H4 (cell line): ENCODE measurements around the gene RBM14. TPM values are rescaled to one million over a fixed set of nuclear protein-coding genes. Genes with fewer than 3 reads are reported as not detected.
"Not testable (repeated sequence)": the region's sequence is repeated elsewhere in the genome, so short reads cannot be mapped to it uniquely, and the experiment has no call there.

Experiments
- DNase-seq: peaks from one replicate; pipeline ENCODE4 v3.0.0-alpha.2; 2015; ENCODE audit warnings: low spot score
- total RNA-seq: library from RNA; depleted of rRNA; stranded (reverse); fragments of >200 nt; shearing (Covaris generic); gene quantifications from 2 replicates; pipeline ENCODE4 v1.2.3, GENCODE V29; 2014

Gene RBM14
- total RNA-seq, 1 experiment from 2014 or later, result 34.3 TPM

DNA sequence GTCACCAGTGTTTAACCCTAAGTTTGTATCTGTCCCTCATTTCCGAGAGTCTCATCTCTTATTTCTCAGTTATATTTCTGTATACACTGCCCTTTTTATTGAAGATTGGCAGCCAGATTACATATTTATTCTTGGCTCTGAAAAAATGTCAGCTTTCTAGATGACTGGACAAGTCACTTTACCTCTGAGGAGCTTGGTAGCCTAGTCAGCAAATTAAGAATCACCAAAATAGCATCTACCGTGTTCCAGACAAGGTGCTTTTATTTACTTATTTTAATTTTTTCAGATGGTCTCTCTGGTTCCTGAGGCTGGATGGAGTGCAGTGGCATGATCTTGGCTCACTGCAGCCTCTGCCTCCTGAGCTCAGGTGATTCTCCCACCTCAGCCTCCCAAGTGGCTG, 16.5 kb downstream of the RBM14 start:
- no peak for DNase-seq

DNA sequence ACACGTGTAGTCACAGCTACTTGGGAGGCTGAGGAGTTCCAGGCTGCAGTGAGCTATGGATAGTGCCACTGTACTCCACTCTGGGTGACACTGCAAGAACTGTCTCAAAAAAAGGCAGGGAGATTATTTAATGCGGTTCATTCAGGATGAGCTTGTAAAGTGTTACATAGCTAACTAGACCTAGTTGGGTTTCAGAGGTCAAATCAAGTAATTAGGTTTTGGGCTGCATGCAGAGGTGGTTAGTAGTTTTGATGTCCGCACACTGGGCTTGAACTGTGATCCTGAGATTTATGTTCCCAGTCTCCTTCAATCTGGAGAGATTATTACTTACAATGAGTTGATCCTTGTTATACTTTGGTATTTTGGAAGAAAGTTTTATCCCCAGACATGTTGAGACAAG, 20.0 kb downstream of the RBM14 start:
- DNase-seq, result no peak

DNA sequence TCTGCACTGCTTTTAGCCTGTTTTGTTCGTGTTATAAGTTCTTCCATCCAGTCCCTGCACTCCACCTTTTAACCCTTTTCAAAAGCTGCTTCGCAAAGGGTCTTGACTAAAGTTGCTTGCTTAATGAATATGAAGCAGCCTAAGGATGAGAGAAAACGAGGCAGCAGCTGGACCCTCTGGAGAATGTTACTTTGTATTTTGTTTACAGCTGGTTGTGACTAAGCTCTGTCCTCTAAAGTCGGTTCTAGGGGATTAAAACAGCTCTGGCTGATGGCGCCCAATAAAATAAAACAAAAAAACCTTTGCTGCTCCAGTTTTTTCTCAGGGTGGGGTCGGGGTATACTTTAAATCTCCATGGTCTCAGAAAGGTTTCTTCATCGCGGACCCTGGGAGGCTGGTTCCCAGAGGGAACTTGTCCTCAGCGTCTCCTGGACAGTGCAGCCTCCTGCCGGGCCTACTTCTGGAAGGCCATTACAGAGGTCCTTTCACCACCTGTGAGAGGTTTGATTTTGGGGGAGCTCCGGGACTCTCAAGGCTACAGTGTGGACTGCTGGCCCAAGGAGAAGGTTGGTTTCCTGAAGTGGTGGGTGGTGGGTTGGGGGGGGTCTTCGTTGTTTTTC, 21.2 kb downstream of the RBM14 start:
- no peak for DNase-seq

DNA sequence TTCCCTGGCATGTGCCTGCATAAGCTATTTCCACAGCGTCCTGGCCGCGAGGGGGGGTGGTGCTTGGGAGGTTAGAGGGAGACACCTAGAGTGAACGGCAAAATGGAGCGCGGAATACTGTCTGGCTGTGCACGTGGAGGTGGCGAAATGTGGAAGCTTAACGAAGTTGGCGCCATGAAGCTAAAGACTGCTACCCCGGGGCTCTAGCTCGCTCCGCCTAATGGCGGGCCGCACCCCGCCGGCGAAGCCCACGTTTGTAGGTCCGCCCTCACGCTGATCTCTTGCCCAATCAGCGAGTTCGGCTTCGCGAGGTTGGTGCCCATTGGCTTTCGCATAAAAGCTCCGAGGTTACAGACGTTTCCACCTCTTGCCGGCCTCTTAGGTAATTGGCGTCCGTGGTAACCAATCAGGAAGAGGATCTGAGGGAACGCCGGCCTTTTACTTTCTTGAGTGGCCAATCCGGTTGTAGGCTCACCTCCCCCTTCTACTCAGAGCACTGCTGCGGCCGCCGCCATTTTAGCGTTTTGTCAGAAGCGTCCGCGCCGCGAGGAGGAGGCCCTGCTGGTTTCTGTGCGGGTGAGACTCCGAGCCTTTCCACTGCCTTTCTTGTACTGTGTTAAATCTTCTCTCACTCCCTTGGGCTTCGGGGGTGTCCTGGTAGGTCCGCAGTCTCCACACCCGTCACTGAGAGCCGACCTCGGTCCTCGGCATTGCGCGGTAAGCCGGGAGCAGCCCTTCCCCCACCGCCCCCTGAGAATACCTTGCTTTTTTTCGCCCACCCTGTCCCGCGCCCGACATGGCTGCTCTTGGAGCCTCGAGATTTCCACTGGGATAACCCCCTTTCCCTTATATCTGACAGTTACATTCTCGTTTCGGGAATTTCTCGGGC, 22.0 kb downstream of the RBM14 start, which contains the start of gene RBM4:
Gene RBM4 (plus strand): TSS at position 527 of the 889 bp plus-strand sequence. CDS start 1,009 bp downstream, outside the sequence.
- peak; percentile 99 for DNase-seq

DNA sequence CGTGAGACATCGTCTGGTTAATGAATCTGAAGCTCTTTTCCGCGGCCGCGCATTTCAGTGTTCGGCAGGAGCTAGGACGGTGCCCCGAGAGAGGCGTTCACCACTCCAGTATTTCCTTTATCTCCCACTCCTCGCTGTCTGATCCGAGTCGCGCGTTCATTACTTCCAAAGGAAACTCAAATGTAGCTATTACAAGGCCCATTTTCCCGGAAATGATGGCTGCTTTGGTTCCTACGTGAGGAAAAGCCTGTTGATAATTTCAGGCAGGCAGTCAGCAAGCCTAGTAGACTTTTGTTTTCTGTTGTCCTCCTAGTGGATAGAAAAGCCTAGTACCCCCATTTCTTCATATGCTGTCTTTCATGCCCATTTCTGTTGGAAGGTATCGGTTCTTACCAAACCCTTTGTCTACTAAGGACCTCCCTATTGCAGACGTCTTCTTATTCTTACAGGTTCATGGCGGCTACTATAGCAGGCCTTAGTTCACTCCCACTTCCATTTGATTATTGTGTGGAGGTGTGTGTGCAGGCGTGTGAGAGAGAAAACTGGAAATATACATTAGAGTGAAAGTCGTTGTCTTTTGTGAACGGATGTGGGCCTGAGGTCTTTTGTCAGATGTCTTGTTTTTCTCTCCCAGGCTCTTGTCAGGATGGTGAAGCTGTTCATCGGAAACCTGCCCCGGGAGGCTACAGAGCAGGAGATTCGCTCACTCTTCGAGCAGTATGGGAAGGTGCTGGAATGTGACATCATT, 22.8 kb downstream of the RBM14 start:
- DNase-seq, result peak; percentile 16

DNA sequence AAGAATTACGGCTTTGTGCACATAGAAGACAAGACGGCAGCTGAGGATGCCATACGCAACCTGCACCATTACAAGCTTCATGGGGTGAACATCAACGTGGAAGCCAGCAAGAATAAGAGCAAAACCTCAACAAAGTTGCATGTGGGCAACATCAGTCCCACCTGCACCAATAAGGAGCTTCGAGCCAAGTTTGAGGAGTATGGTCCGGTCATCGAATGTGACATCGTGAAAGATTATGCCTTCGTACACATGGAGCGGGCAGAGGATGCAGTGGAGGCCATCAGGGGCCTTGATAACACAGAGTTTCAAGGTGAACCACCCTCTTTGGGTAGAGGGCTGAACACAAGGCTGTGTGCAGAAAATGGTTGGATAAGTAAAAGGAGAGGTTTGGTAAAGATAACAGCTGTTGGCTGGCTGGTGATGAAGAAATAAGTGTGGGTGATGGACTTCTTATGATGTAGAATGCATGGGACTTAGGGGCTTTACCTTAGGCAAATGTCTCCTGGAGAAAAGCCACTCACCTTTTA, 23.4 kb downstream of the RBM14 start:
- DNase-seq, result not testable (repeated sequence)

DNA sequence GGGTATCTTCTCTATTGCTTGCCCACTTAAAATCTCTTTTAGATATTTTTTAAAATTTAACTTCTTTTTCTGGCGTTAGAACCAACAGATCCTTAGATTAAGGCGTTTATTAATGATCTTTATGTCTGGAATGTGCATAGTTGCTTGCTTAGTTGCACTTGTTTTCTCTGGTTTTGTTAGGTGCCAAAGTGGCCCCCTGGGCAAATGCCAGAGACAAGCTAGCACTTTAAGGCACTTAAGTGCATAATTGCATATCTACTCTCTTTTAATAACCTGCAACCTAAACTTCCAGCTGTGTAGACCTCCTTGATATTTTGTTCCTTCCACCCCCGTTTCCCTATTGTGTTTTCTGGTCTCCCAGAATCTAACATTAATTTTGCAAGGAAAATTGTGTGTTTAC, 25.4 kb downstream of the RBM14 start:
- DNase-seq, result no peak

DNA sequence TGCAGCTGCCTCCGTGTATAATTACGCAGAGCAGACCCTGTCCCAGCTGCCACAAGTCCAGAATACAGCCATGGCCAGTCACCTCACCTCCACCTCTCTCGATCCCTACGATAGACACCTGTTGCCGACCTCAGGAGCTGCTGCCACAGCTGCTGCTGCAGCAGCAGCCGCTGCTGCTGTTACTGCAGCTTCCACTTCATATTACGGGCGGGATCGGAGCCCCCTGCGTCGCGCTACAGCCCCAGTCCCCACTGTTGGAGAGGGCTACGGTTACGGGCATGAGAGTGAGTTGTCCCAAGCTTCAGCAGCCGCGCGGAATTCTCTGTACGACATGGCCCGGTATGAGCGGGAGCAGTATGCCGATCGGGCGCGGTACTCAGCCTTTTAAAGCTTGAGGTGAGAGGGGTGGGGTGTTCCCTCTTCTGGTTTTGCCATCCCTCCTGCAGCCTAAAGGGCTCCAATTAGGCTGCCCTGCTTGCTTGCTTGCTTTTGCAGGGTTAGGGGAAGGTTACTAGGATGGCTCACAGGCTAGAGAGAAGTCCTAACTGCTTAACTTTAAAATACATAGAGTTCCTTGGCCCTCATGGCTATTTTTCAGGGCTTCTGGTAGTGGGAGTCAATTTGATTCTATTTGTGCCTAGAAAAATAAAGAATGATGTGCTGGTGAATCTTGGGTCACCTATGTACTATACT, 27.5 kb downstream of the RBM14 start:
- DNase-seq, result no peak

DNA sequence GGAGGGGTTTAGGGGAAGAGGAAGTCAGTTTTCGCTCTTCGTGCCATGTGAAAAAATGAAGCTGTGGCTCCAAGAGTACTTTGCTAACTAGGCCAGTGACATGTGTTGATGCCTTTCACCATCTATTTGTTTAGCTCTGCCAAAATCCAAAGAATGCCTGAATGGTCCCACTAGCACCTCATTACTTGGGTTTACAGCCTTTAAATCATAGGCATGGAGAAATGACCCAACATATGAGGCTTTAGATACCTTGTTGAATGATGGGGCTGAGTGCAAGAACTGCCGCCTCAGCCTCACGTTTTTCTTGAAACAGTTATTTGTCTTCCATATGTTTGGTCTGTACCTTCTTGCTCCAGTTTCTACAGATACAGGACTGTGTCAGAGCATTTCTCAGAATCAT, 30.4 kb downstream of the RBM14 start:
- no peak for DNase-seq

DNA sequence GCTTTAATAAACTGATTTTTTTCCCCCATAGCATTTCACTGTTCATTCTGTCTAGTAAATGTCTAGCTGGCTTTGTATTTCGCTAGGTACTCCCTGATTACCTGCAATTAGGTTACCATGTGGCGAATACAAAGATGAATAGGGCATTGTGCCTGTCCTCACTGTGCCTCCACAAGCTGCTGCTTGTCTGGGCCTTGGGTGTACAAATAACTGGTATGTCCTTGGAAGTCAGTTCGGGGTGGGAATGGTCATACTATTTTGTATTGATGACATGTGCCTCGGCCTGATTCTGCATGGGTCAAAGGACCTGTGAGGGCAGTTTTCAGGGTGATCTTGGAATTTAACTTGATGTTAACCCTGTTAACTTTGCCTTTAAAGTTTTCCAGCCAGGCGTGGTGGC, 33.5 kb downstream of the RBM14 start:
- DNase-seq, result no peak

DNA sequence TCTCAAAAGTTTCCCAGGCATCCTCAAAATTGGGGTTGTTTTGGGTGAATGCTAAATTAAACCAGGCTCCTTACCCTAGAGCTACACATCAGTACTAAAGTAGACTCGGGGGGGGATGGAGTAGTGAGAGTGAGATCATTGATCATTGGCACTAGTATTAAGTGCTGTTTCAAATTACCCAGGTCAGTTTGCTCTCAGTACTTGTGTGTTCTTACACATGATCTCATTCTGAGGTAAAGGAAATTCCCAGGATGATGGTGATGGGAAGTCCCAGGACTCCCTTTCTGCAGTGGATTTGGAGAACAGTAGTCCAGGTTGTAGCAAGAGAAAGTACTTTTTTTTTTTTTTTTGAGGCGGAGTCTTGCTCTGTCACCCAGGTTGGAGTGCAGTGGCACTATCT, 34.6 kb downstream of the RBM14 start:
- DNase-seq, result no peak

DNA sequence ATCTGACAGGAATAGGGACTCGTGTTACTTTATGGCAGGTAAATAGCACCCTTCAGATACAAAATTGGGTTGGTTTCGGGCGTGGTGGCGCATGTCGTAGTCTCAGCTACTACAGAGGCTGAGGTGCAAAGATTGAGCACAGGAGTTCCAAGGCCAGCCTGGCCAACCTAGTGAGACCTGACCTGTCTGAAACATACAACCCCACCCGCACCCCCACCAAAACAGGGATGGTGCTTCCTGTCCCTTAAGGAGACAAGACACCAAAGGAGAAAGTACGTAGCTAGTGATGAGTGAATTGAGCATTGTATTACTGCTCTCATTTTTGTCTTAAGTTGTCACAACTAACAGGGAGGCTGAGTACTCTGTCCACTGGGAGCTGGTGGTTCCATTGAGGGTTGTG, 36.2 kb downstream of the RBM14 start:
- no peak for DNase-seq

DNA sequence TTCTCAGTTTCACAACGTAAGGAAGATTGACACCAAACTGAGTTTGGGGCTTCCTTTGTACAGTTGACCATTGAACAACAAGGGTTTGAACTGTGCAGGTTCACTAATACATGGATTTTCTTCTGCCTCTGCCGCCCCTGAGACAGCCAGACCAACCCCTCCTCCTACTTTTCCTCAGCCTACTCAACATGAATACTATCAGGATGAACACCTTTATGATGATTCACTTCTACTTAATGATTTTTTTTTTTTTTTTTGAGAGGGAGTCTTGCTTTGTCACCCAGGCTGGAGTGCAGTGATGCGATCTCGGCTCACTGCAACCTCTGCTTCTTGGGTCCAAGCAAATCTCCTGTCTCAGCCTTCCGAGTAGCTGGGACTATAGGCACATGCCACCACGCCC, 36.7 kb downstream of the RBM14 start:
- no peak for DNase-seq

DNA sequence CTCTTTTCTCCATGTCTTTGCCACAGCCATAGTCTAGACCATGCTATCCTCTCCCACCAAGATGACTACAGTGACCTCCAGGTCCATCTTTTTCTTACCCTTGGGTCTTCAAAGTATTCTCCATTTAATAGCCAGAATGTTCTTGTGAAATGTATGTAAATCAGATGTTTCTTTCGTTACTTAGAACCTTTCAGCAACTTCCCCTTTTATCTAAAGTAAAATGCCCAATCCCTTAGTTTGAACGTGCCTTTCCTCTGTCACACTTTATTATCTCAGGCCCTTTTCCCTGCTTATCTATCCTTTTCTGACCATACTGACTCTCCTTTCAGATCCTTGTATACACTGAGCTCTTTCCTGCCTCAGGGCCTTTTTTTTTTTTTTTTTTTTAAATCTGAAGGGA, 43.3 kb downstream of the RBM14 start:
- DNase-seq, result no peak

DNA sequence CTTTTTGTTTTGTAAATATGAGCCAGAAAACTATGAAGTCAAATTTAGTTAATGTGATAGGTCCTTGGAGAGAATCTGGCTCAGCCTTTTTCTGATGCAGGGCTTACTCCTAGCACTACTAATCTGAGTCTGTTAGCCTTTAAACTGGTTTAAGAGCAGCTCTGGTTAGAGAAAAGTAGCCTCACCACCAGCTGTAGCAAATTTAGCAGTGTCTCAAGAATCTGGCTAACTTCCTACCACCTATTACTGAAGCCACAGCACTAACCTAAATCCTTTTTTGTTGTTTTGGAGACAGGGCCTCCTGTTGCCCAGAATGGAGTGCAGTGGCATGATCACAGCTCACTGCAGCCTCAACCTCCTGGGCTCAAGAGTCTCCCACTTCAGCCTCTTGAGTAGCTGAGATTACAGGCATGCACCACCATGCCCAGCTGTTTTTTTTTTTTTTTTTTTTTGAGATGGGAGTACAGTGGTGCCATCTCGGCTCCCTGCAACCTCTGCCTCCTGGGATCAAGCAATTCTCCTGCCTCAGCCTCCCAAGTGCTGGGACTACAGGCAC, 47.4 kb downstream of the RBM14 start:
- no peak for DNase-seq

DNA sequence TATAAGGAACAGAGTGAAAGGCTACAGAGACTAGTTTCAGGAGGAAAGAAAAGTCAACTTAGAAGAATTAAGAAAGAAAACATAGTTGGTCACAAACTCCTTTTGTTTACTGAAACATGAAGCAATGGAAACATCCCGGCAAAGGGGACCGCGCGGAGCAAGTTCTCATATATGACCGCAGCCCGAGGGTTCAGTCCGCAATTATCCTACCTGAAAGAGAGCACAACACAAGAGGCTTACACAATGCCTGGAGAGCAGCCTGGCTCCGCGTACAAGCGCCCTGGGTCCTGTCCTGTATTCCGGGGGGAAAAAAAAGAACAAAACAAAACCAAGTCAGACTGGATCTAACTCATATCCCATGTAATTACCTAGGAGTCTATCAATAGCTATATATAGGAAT, 48.9 kb downstream of the RBM14 start:
- no peak for DNase-seq

DNA sequence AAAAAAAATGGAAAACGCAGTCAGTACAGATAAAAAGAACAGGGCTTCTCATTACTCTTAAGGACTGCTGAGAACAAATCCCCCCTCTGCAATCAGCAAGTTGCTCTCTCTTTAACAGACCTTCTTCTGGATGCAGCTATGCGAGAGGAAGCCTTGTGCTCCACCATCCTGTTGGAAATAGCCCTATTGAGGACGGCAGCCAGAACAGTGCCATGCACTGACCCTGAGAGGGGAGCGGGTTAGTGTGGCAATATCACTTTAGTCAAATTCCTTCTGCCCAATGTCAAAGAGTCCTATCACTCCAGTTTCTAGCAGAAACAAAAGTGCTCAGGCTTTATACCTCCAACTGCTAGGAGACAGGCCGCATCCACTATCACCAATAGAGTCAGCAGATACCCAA, 54.4 kb downstream of the RBM14 start:
- DNase-seq, result no peak

DNA sequence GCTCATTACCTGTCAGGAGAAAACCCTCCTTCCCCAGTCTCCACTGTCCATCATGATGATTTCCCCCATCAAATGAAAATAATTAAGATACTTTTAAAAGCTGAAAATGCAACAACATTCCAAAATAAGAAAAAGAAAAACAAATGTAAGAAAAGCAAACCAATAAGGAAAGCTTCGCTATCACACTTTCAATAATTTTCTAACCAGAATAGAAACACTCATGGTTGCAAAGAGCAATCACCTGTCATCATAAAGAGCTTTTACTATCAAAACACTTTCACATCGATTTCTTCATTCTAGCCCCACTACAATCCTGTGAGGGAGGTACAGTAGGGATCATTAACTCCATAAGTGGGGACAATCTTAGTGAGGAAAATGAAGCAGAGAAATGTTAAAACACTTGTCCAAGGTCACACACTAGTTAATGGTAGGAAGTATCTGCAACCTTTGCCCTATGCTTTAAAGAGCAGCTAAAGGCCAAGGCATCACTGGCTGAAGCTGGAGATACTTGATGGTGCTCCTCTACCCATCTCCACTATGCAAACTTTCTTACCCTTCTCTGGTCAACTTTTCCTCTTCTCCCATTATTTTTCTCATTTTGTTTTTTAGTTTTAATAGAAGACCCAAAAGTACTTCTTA, 58.7 kb downstream of the RBM14 start:
- DNase-seq, result no peak

DNA sequence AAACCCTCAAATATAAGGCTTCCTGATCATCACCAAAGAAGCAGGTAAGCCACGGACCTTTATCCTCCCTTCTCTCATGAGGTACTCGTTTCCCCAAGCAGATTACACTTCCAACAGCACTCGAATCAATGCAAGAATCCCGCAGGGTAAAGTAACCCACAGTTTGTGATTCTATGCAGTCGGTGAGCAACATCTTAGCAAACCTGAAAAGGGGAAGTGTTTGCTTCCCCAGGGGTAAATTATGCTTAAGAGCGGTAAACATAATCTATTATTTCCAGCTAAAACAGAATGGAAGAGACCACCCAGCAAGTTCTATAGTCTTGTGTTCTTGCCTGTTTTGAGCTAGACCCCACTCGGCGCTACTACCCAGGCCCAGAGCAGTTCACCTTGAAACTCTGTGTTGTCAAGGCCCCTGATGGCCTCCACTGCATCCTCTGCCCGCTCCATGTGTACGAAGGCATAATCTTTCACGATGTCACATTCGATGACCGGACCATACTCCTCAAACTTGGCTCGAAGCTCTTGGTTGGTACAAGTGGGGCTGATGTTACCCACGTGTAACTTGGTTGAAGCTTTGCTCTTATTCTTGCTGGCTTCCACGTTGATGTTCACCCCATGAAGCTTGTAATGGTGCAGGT, 60.0 kb downstream of the RBM14 start:
- DNase-seq, result no peak
